Upper lobe of left lung (tissue), 4 donors: ENCODE measurements around the gene CHST11.
A peak's percentile ranks its signal among the peaks of the same experiment; 100 is the strongest.

Experiments
- EP300 ChIP-seq, 4 donors: sonication (generic); formaldehyde crosslinking; IDR thresholded peaks; one replicate each; pipeline ENCODE4 v1.5.1; 2017; ENCODE audit warnings: antibody characterized with exemption in 4 of 4, control low read depth in 2 of 4
- POLR2A ChIP-seq, 4 donors: fragments of 450-650 bp; IDR thresholded peaks; one replicate each; pipeline ENCODE4 v1.5.1; 2016 to 2017; ENCODE audit warnings: antibody characterized with exemption in 4 of 4, mild to moderate bottlenecking in 2 of 4
- POLR2AphosphoS5 ChIP-seq, 2 donors: sonication (generic); formaldehyde crosslinking; IDR thresholded peaks; one replicate each; pipeline ENCODE4 v1.5.1; 2017; ENCODE audit warnings: antibody characterized with exemption in 2 of 2
- TF ChIP-seq, protein P1 (sequence below), 6 experiments: fragments of 450-650 bp in 4 of 6; fragments of 200-600 bp in 2 of 6; sonication (generic) in 2 of 6; IDR thresholded peaks; one replicate each; pipeline ENCODE4 v1.5.1; 2016 to 2019; ENCODE audit warnings: antibody characterized with exemption in 6 of 6

DNA sequence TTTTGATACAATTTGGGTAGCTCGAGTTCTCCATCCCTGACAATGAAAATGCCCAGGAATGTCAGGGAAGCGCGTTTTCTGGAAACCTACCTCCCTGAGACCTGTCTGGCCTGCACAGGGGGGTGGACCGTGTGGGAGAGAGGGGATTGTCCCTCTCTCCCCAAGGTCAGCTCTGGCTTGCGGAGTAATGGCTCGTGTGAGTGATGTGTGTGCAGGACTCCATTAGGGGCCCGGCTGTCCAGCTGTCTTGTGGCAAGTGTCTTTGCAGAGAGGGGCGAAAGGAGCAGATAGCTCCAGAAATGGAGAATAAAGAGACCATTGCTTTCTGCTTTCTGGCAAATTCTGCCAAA, 215.3 kb downstream of the CHST11 start:
- TF ChIP-seq, protein P1, sequence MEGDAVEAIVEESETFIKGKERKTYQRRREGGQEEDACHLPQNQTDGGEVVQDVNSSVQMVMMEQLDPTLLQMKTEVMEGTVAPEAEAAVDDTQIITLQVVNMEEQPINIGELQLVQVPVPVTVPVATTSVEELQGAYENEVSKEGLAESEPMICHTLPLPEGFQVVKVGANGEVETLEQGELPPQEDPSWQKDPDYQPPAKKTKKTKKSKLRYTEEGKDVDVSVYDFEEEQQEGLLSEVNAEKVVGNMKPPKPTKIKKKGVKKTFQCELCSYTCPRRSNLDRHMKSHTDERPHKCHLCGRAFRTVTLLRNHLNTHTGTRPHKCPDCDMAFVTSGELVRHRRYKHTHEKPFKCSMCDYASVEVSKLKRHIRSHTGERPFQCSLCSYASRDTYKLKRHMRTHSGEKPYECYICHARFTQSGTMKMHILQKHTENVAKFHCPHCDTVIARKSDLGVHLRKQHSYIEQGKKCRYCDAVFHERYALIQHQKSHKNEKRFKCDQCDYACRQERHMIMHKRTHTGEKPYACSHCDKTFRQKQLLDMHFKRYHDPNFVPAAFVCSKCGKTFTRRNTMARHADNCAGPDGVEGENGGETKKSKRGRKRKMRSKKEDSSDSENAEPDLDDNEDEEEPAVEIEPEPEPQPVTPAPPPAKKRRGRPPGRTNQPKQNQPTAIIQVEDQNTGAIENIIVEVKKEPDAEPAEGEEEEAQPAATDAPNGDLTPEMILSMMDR (IDR thresholded peaks at IDR 0.05) = no peak
- TF ChIP-seq EP300 (IDR thresholded peaks at IDR 0.05) (no peak), POLR2AphosphoS5 (IDR thresholded peaks at IDR 0.05) (no peak), POLR2A (IDR thresholded peaks at IDR 0.05) (peak in 1 of 4 donors; percentile 1)
